ENCODE results near the gene TENT5A. TPM values are rescaled to one million over a fixed set of nuclear protein-coding genes. Genes with fewer than 3 reads are reported as not detected.
A peak's percentile ranks its signal among the peaks of the same experiment; 100 is the strongest.

The TENT5A gene
- total and polyA plus RNA-seq, 7 experiments from 2014 or later, result 0.80 to 12.5 (median 6.9) TPM

GRCh38 chr6:81767163-81767891 lies 14.8 kb upstream of the TENT5A start:
- POLR2A ChIA-PET, result no interaction called here
- no peak overlapping the region for H3K27ac Mint-ChIP-seq
- CTCF ChIA-PET, result no interaction called here

GRCh38 chr6:81766482-81767069 lies 14.1 kb upstream of the TENT5A start:
- Mint-ChIP-seq H3K9me3 (no peaks in the 10 kb centered on the region), H3K27me3 (peaks cover 5 to 27% (median 14%) of the 10 kb centered on the region in 5 donors), H3K4me3 (no peak overlapping the region), H3K4me1 (peaks cover 0 to 2% (median 0%) of the 10 kb centered on the region in 7 donors), H3K36me3 (no peaks in the 10 kb centered on the region), H3K27ac (no peak overlapping the region)
- intact Hi-C loops (cut with micrococcal nuclease), result no loop called here
- DNase-seq, result no peak
- H3K9me3 ChIP-seq (ENCODE audit: control insufficient read depth in 2 of 3, low read length in 3 of 3), result no peaks in the 10 kb centered on the region
- ATAC-seq, result peak; percentile 52
- CTCF ChIA-PET, result interaction anchor here (1.1 kb wide), 1 partner anchor 13 kb away, joined by 4 read pairs; no protein-coding TSS in a partner anchor
- H3K4me3 ChIP-seq (ENCODE audit: low read length), result no peak overlapping the region
- POLR2A ChIA-PET, result no interaction called here
- no peaks in the 10 kb centered on the region for H3K4me1 ChIP-seq (ENCODE audit: control insufficient read depth in 2 of 2, insufficient read depth in 2 of 2, low read length in 2 of 2)
- no peak overlapping the region for H3K27ac ChIP-seq (ENCODE audit: low read depth, low read length)
- no peaks in the 10 kb centered on the region for H3K36me3 ChIP-seq (ENCODE audit: control insufficient read depth in 2 of 3, insufficient read depth in 3 of 3, low read length in 3 of 3)
- H3K27me3 ChIP-seq (ENCODE audit: control insufficient read depth in 2 of 2, insufficient read depth in 2 of 2, low read length in 2 of 2), result no peaks in the 10 kb centered on the region

More at GRCh38 chr6:81767163-81767891, 14.8 kb upstream of the TENT5A start:
- no peaks in the 10 kb centered on the region for H3K4me1 ChIP-seq (ENCODE audit: control insufficient read depth in 2 of 2, insufficient read depth in 2 of 2, low read length in 2 of 2)
- Mint-ChIP-seq H3K4me3 (no peak overlapping the region), H3K9me3 (no peaks in the 10 kb centered on the region), H3K4me1 (peaks cover 0 to 6% (median 0%) of the 10 kb centered on the region in 7 donors), H3K36me3 (no peaks in the 10 kb centered on the region), H3K27me3 (peaks cover 5 to 27% (median 14%) of the 10 kb centered on the region in 5 donors)
- H3K9me3 ChIP-seq (ENCODE audit: control insufficient read depth in 2 of 3, low read length in 3 of 3), result no peaks in the 10 kb centered on the region
- intact Hi-C loops (cut with micrococcal nuclease), result no loop called here
- H3K27me3 ChIP-seq (ENCODE audit: control insufficient read depth in 2 of 2, insufficient read depth in 2 of 2, low read length in 2 of 2), result no peaks in the 10 kb centered on the region
- no peak for ATAC-seq
- H3K27ac ChIP-seq (ENCODE audit: low read depth, low read length), result no peak overlapping the region
- H3K4me3 ChIP-seq (ENCODE audit: low read length), result no peak overlapping the region
- DNase-seq, result no peak
- H3K36me3 ChIP-seq (ENCODE audit: control insufficient read depth in 2 of 3, insufficient read depth in 3 of 3, low read length in 3 of 3), result no peaks in the 10 kb centered on the region

DNA sequence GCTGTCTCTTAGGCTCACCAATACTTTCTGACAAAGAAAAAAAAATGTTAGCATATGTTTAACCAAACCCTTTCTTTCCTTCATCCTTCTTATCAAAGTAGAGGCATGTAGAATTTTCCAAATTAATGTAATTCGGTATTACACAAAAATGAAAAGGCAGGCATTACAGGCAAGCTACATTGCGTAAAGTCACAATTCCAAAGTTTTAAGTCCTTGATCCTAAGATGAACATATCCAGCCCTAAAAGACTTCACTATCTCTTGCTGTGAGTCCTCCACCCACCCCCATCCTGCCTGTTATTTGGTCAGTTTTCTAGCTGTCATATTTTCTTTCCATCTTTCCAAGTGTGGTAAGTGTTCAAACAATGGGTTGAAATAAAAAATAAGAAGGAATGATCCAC lies 12.1 kb upstream of the TENT5A start:
- Mint-ChIP-seq H3K4me3 (no peak overlapping the region), H3K9me3 (no peaks in the 10 kb centered on the region), H3K4me1 (peaks cover 0 to 2% (median 0%) of the 10 kb centered on the region in 7 donors), H3K27ac (no peak overlapping the region), H3K27me3 (peaks cover 5 to 34% (median 14%) of the 10 kb centered on the region in 5 donors), H3K36me3 (no peaks in the 10 kb centered on the region)
- Histone ChIP-seq H3K4me1 (ENCODE audit: control insufficient read depth in 2 of 2, insufficient read depth in 2 of 2, low read length in 2 of 2) (no peaks in the 10 kb centered on the region), H3K36me3 (ENCODE audit: control insufficient read depth in 2 of 3, insufficient read depth in 3 of 3, low read length in 3 of 3) (no peaks in the 10 kb centered on the region), H3K9me3 (ENCODE audit: control insufficient read depth in 2 of 3, low read length in 3 of 3) (no peaks in the 10 kb centered on the region), H3K27ac (ENCODE audit: low read depth, low read length) (no peak overlapping the region), H3K27me3 (ENCODE audit: control insufficient read depth in 2 of 2, insufficient read depth in 2 of 2, low read length in 2 of 2) (no peaks in the 10 kb centered on the region), H3K4me3 (ENCODE audit: low read length) (no peak overlapping the region)
- intact Hi-C loops (cut with micrococcal nuclease), result no loop called here
- POLR2A ChIA-PET, result no interaction called here
- DNase-seq, result no peak
- CTCF ChIA-PET, result no interaction called here
- no peak for ATAC-seq

DNA sequence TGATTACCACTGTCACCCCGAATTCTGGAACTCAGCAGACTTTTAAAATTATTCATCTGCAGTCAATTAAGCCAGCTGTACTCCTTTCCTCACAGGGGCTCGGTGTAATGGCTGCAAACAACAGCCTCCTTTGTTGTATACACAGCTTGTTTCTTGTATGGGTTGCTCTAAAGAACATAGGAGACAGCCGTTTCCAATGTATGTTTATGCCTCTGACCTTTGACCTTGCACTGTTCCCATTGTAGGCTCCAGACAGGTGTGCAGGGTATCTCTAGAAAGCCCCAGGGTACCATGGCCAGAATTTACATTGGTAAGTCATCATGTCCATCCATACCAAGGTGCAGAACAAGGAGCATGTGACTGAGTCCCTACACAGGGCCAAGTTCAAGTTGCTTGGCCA lies 11.5 kb upstream of the TENT5A start:
- H3K27ac ChIP-seq (ENCODE audit: low read depth, low read length), result no peak overlapping the region
- peaks cover 0 to 2% (median 0%) of the 10 kb centered on the region in 7 donors for H3K4me1 Mint-ChIP-seq
- ChIA-PET CTCF (no interaction called here), POLR2A (no interaction called here)
- H3K27me3 ChIP-seq (ENCODE audit: control insufficient read depth in 2 of 2, insufficient read depth in 2 of 2, low read length in 2 of 2), result no peaks in the 10 kb centered on the region
- DNase-seq, result no peak
- no peaks in the 10 kb centered on the region for H3K36me3 Mint-ChIP-seq
- no peak overlapping the region for H3K27ac Mint-ChIP-seq
- H3K9me3 ChIP-seq (ENCODE audit: control insufficient read depth in 2 of 3, low read length in 3 of 3), result no peaks in the 10 kb centered on the region
- peaks cover 5 to 34% (median 17%) of the 10 kb centered on the region in 5 donors for H3K27me3 Mint-ChIP-seq
- H3K4me3 ChIP-seq (ENCODE audit: low read length), result no peak overlapping the region
- H3K36me3 ChIP-seq (ENCODE audit: control insufficient read depth in 2 of 3, insufficient read depth in 3 of 3, low read length in 3 of 3), result no peaks in the 10 kb centered on the region
- no peaks in the 10 kb centered on the region for H3K4me1 ChIP-seq (ENCODE audit: control insufficient read depth in 2 of 2, insufficient read depth in 2 of 2, low read length in 2 of 2)
- H3K4me3 Mint-ChIP-seq, result no peak overlapping the region
- intact Hi-C loops (cut with micrococcal nuclease), result no loop called here
- no peaks in the 10 kb centered on the region for H3K9me3 Mint-ChIP-seq
- no peak for ATAC-seq

DNA sequence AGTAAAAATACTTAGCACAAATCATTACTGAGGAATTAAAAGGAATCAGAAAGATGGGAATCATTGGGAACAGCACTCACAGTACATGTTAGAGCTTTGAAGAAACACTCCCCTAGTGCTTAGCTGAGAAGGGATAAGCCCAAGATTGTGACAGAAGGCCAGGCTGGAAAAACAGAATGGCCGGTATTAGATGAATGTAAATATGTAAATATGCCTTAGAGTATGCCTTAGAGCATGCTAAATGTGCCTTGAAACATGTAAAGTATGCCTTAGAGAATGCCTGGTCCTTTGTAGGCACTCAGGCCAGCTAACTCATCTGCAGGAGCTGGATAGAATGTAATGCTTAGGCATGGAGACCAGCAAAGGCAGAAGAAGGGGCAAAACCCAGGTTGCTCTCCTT lies 10.6 kb upstream of the TENT5A start:
- Histone ChIP-seq H3K4me3 (ENCODE audit: low read length) (no peak overlapping the region), H3K36me3 (ENCODE audit: control insufficient read depth in 2 of 3, insufficient read depth in 3 of 3, low read length in 3 of 3) (no peaks in the 10 kb centered on the region), H3K9me3 (ENCODE audit: control insufficient read depth in 2 of 3, low read length in 3 of 3) (no peaks in the 10 kb centered on the region), H3K27ac (ENCODE audit: low read depth, low read length) (no peak overlapping the region), H3K27me3 (ENCODE audit: control insufficient read depth in 2 of 2, insufficient read depth in 2 of 2, low read length in 2 of 2) (no peaks in the 10 kb centered on the region), H3K4me1 (ENCODE audit: control insufficient read depth in 2 of 2, insufficient read depth in 2 of 2, low read length in 2 of 2) (no peaks in the 10 kb centered on the region)
- H3K4me1 Mint-ChIP-seq, result peaks cover 0 to 2% (median 0%) of the 10 kb centered on the region in 7 donors
- CTCF ChIA-PET, result no interaction called here
- no peak overlapping the region for H3K27ac Mint-ChIP-seq
- H3K9me3 Mint-ChIP-seq, result no peaks in the 10 kb centered on the region
- DNase-seq (no peak), ATAC-seq (no peak)
- no peaks in the 10 kb centered on the region for H3K36me3 Mint-ChIP-seq
- H3K27me3 Mint-ChIP-seq, result peaks cover 5 to 27% (median 17%) of the 10 kb centered on the region in 5 donors
- POLR2A ChIA-PET, result no interaction called here
- H3K4me3 Mint-ChIP-seq, result no peak overlapping the region
- intact Hi-C loops (cut with micrococcal nuclease), result no loop called here

- POLR2A ChIA-PET, result no interaction called here
- CTCF ChIA-PET, result no interaction called here
These were observed 10.1 kb upstream of the TENT5A start for GRCh38 chr6:81762606-81763005.

GRCh38 chr6:81762132-81762531 lies 9.7 kb upstream of the TENT5A start:
- H3K4me1 Mint-ChIP-seq, result peaks cover 0 to 2% (median 0%) of the 10 kb centered on the region in 7 donors
- Histone ChIP-seq H3K4me3 (ENCODE audit: low read length) (no peak overlapping the region), H3K36me3 (ENCODE audit: control insufficient read depth in 2 of 3, insufficient read depth in 3 of 3, low read length in 3 of 3) (no peaks in the 10 kb centered on the region), H3K4me1 (ENCODE audit: control insufficient read depth in 2 of 2, insufficient read depth in 2 of 2, low read length in 2 of 2) (no peaks in the 10 kb centered on the region), H3K27ac (ENCODE audit: low read depth, low read length) (no peak overlapping the region), H3K27me3 (ENCODE audit: control insufficient read depth in 2 of 2, insufficient read depth in 2 of 2, low read length in 2 of 2) (no peaks in the 10 kb centered on the region), H3K9me3 (ENCODE audit: control insufficient read depth in 2 of 3, low read length in 3 of 3) (no peaks in the 10 kb centered on the region)
- H3K36me3 Mint-ChIP-seq, result no peaks in the 10 kb centered on the region
- ChIA-PET POLR2A (no interaction called here), CTCF (no interaction called here)
- ATAC-seq (no peak), DNase-seq (no peak)
- no peaks in the 10 kb centered on the region for H3K9me3 Mint-ChIP-seq
- intact Hi-C loops (cut with micrococcal nuclease), result no loop called here
- peaks cover 5 to 24% (median 17%) of the 10 kb centered on the region in 5 donors for H3K27me3 Mint-ChIP-seq
- no peak overlapping the region for H3K4me3 Mint-ChIP-seq
- H3K27ac Mint-ChIP-seq, result no peak overlapping the region

More at GRCh38 chr6:81762606-81763005, 10.1 kb upstream of the TENT5A start:
- peaks cover 0 to 2% (median 0%) of the 10 kb centered on the region in 7 donors for H3K4me1 Mint-ChIP-seq
- Histone ChIP-seq H3K27ac (ENCODE audit: low read depth, low read length) (no peak overlapping the region), H3K27me3 (ENCODE audit: control insufficient read depth in 2 of 2, insufficient read depth in 2 of 2, low read length in 2 of 2) (no peaks in the 10 kb centered on the region), H3K9me3 (ENCODE audit: control insufficient read depth in 2 of 3, low read length in 3 of 3) (no peaks in the 10 kb centered on the region), H3K4me3 (ENCODE audit: low read length) (no peak overlapping the region), H3K36me3 (ENCODE audit: control insufficient read depth in 2 of 3, insufficient read depth in 3 of 3, low read length in 3 of 3) (no peaks in the 10 kb centered on the region), H3K4me1 (ENCODE audit: control insufficient read depth in 2 of 2, insufficient read depth in 2 of 2, low read length in 2 of 2) (no peaks in the 10 kb centered on the region)
- intact Hi-C loops (cut with micrococcal nuclease), result no loop called here
- no peaks in the 10 kb centered on the region for H3K9me3 Mint-ChIP-seq
- ATAC-seq (no peak), DNase-seq (no peak)
- H3K27ac Mint-ChIP-seq, result no peak overlapping the region
- peaks cover 5 to 22% (median 19%) of the 10 kb centered on the region in 5 donors for H3K27me3 Mint-ChIP-seq
- H3K36me3 Mint-ChIP-seq, result no peaks in the 10 kb centered on the region
- no peak overlapping the region for H3K4me3 Mint-ChIP-seq

Data from naive thymus-derived CD4-positive, alpha-beta T cell (primary cell).